Calu3 (cell line): ENCODE measurements around the gene PTPRN2. TPM values are rescaled to one million over a fixed set of nuclear protein-coding genes. Genes with fewer than 3 reads are reported as not detected.

Source experiments
- BruUV-seq: library from RNA; stranded (reverse); fragments of 400-500 nt; replicated peaks from 2 replicates; lab custom pipeline; 2021; lab: Mats Ljungman, UMichigan
- CTCF ChIA-PET: fragments of 300-600 bp; sonication (Branson Sonifier 250); formaldehyde crosslinking; loops from one replicate; lab custom pipeline; 2022; ENCODE audit warnings: antibody characterized with exemption; lab: Charles Lee
- DNase-seq: peaks from one replicate; pipeline ENCODE4 v3.0.0; 2022
- H3K27ac Mint-ChIP-seq: one replicate; pipeline ENCODE4 v1.8.0; 2022; ENCODE audit warnings: mixed read lengths; ENCODE audit not compliant: unreplicated experiment
- H3K27me3 Mint-ChIP-seq: one replicate; pipeline ENCODE4 v1.8.0; 2022; ENCODE audit warnings: mixed read lengths; ENCODE audit not compliant: unreplicated experiment
- H3K36me3 Mint-ChIP-seq: one replicate; pipeline ENCODE4 v1.8.0; 2022; ENCODE audit warnings: mild to moderate bottlenecking, moderate library complexity, mixed read lengths; ENCODE audit not compliant: insufficient read depth, unreplicated experiment
- H3K4me1 Mint-ChIP-seq: one replicate; pipeline ENCODE4 v1.8.0; 2022; ENCODE audit warnings: mild to moderate bottlenecking, low read depth, mixed read lengths; ENCODE audit not compliant: unreplicated experiment
- H3K4me3 Mint-ChIP-seq: one replicate; pipeline ENCODE4 v1.8.0; 2022; ENCODE audit warnings: mild to moderate bottlenecking, low read depth, moderate library complexity, mixed read lengths; ENCODE audit not compliant: unreplicated experiment
- H3K9me3 Mint-ChIP-seq: one replicate; pipeline ENCODE4 v1.8.0; 2022; ENCODE audit warnings: low read depth, mixed read lengths; ENCODE audit not compliant: unreplicated experiment
- CTCF ChIP-seq: fragments of 200-600 bp; IDR thresholded peaks from one replicate; pipeline ENCODE4 v1.8.0; 2022; ENCODE audit warnings: antibody characterized with exemption; ENCODE audit not compliant: unreplicated experiment
- intact Hi-C: fragments of 100-400 bp; cut with micrococcal nuclease; formaldehyde crosslinking; loops from one replicate; pipeline ENCODE4 v1.10.0; 2022; ENCODE audit not compliant: unreplicated experiment
- total RNA-seq: library from RNA; stranded (reverse); gene quantifications from 2 replicates; pipeline ENCODE4 v1.2.3, GENCODE V29; 2022

PTPRN2 gene
- total RNA-seq, 1 experiment from 2014 or later, result 2.0 TPM

DNA sequence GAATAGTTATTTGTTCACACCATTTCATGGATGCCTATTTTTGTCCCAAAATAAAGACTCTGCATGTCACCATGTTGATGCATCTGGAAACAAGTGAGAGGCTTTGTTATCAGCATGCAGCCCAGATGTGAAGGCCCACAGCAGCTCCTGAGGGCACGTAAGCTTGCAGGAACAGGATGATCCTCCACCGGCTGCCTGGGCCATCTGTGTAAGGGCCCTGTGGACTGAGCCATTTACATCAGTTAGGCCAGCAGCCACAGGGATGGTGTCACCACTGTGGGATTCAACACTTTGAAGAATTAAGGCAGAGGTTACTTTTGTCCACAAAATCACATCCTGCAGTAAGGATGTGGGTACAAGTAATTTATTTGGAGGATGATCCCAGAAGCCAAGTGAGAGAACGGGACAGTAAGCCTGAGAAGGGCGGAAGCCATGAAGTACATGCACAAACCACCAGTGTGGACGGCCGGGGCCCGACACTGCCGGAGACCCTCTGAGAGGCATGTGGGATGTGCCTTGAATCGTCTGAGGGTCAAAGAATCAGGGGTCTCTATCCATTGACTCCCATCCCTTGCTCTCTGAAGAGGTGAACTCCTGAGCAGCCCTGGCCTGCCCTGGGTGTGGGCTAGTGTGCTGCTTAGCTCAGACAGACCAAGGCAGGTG, 641.1 kb downstream of the PTPRN2 start:
- H3K27me3 Mint-ChIP-seq, result no peaks in the 10 kb centered on the region
- no TSS peak for BruUV-seq
- no peaks in the 10 kb centered on the region for H3K4me1 Mint-ChIP-seq
- no peak for DNase-seq
- no peaks in the 10 kb centered on the region for H3K36me3 Mint-ChIP-seq
- H3K27ac Mint-ChIP-seq, result no peak overlapping the region
- TF ChIP-seq CTCF, result no peak
- CTCF ChIA-PET, result no interaction called here
- intact Hi-C loops, result no loop called here
- H3K9me3 Mint-ChIP-seq, result peaks cover 17% of the 10 kb centered on the region
- H3K4me3 Mint-ChIP-seq, result no peak overlapping the region

GRCh38 chr7:157945401-157945800, 642.2 kb downstream of the PTPRN2 start:
- no peaks in the 10 kb centered on the region for H3K36me3 Mint-ChIP-seq
- no peak for DNase-seq
- intact Hi-C loops, result no loop called here

DNA sequence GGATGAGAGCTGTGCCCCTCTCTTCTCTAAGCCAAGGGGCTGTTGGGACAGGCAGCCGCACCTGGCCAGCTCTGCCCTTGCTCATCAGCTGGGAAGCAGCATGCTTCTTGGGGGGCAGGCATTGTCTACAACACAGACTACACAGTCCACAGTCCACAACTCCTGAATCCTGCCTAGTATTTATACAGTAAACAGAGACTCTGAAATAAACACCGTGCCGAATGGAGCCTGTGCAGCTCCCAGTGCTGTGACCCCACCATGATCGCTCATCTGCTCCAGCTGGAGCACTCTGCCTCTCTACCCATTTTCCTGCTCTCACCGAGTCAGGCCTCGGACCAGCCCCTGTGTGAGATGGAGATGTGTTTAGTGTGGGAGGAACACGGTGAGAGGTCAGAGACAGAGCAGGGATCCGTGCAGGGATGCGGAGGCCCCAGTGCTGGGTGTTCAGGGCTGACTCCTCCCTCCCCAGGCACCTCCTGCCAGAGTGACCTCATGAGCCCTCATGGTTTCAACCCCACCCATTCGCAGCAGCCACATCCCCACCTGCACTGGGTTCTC, 642.8 kb downstream of the PTPRN2 start:
- Mint-ChIP-seq H3K27me3 (no peaks in the 10 kb centered on the region), H3K36me3 (no peaks in the 10 kb centered on the region), H3K9me3 (peaks cover 17% of the 10 kb centered on the region), H3K4me3 (no peak overlapping the region), H3K27ac (no peak overlapping the region), H3K4me1 (no peaks in the 10 kb centered on the region)
- no TSS peak for BruUV-seq
- DNase-seq, result no peak
- intact Hi-C loops, result no loop called here
- no peak for TF ChIP-seq CTCF
- CTCF ChIA-PET, result no interaction called here

More at GRCh38 chr7:157945401-157945800, 642.2 kb downstream of the PTPRN2 start:
- H3K4me1 Mint-ChIP-seq, result no peaks in the 10 kb centered on the region
- peaks cover 17% of the 10 kb centered on the region for H3K9me3 Mint-ChIP-seq
- CTCF ChIA-PET, result no interaction called here
- no peak for TF ChIP-seq CTCF
- no peak overlapping the region for H3K27ac Mint-ChIP-seq
- no peaks in the 10 kb centered on the region for H3K27me3 Mint-ChIP-seq
- H3K4me3 Mint-ChIP-seq, result no peak overlapping the region
- no TSS peak for BruUV-seq

- H3K9me3 Mint-ChIP-seq, result peaks cover 21% of the 10 kb centered on the region
- no peak for DNase-seq
- CTCF ChIA-PET, result no interaction called here
- H3K4me3 Mint-ChIP-seq, result no peak overlapping the region
- intact Hi-C loops, result no loop called here
- BruUV-seq, result no TSS peak
- H3K36me3 Mint-ChIP-seq, result no peaks in the 10 kb centered on the region
- H3K4me1 Mint-ChIP-seq, result no peaks in the 10 kb centered on the region
- no peaks in the 10 kb centered on the region for H3K27me3 Mint-ChIP-seq
- no peak overlapping the region for H3K27ac Mint-ChIP-seq
- TF ChIP-seq CTCF, result no peak
Measured at GRCh38 chr7:157944051-157944450, 643.6 kb downstream of the PTPRN2 start.
